ENCODE measurements around the gene PPP3R1. TPM values are rescaled to one million over a fixed set of nuclear protein-coding genes. Genes with fewer than 3 reads are reported as not detected.

The PPP3R1 gene
- total RNA-seq, 4 donors from 2014 or later, result 16.9 to 32.3 (median 29.8) TPM

DNA sequence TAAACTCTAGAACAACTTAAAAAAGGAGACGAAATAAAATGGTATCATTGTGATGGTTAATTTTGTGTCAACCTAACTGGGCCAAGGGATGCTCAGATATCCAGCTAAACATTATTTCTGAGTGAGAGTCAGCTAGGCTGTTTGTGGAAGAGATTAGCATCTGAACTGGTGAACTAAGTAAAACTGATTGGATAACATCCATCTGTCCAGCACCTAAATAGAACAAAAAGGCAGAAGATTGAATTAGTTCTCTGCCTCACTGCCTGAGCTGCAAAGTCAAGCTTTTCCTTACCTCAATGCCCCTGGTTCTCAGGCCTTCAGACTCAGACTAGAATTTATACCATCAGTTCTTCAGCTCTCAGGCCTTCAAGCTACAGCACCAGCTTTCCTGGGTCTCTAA, 30.0 kb downstream of the PPP3R1 start:
- Histone ChIP-seq H3K9me3 (no peaks in the 10 kb centered on the region), H3K27me3 (no peaks in the 10 kb centered on the region), H3K27ac (peak overlapping the region in 1 of 4 donors; percentile 5), H3K4me3 (no peak overlapping the region), H3K36me3 (no peaks in the 10 kb centered on the region), H3K4me1 (peaks cover 70 to 77% of the 10 kb centered on the region in 2 donors)
- ATAC-seq (no peak), DNase-seq (no peak)
- in situ Hi-C loops (cut with MboI; ENCODE audit: low sequenced_read_pairs in 4 of 4) (no loop called here), intact Hi-C loops (cut with DNase I; ENCODE audit: low total_unique reads) (no loop called here)
- no peak for TF ChIP-seq POLR2A (IDR thresholded peaks at IDR 0.05)
- TF ChIP-seq, protein P1, sequence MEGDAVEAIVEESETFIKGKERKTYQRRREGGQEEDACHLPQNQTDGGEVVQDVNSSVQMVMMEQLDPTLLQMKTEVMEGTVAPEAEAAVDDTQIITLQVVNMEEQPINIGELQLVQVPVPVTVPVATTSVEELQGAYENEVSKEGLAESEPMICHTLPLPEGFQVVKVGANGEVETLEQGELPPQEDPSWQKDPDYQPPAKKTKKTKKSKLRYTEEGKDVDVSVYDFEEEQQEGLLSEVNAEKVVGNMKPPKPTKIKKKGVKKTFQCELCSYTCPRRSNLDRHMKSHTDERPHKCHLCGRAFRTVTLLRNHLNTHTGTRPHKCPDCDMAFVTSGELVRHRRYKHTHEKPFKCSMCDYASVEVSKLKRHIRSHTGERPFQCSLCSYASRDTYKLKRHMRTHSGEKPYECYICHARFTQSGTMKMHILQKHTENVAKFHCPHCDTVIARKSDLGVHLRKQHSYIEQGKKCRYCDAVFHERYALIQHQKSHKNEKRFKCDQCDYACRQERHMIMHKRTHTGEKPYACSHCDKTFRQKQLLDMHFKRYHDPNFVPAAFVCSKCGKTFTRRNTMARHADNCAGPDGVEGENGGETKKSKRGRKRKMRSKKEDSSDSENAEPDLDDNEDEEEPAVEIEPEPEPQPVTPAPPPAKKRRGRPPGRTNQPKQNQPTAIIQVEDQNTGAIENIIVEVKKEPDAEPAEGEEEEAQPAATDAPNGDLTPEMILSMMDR (IDR thresholded peaks at IDR 0.05 in 4 of 5, conservative IDR thresholded peaks at IDR 0.05 in 1 of 5), result no peak

DNA sequence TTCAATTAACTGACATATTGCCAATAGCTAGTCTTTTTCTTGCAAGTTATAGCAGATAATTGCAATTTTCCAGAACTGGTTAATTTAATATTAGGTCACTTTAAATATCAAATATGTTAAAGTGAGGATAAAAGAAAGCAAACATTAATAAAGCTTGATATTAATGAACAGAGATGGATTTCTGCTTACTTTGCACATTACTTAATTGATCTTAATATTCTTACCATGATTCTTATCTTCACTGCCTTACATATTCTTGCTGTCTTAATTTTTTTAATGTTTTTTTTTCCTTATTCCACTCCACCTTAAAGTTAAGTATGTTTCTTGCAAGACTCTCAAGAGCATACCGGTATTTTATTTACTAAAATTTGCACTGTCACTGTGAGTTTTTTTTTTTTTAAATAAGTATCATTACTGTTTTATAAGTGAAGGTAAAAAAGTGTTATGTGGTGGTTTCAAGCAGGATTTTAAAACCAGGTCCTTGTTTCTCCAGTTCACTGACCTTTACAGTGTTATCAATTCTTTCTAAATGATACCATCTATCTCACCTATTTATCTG, 33.9 kb downstream of the PPP3R1 start:
- H3K27ac ChIP-seq, result peak overlapping the region in 1 of 4 donors; percentile 28
- intact Hi-C loops (cut with DNase I; ENCODE audit: low total_unique reads) (no loop called here), in situ Hi-C loops (cut with MboI; ENCODE audit: low sequenced_read_pairs in 4 of 4) (no loop called here)
- TF ChIP-seq, protein P1 (IDR thresholded peaks at IDR 0.05 in 4 of 5, conservative IDR thresholded peaks at IDR 0.05 in 1 of 5), result no peak
- no peak for ATAC-seq
- peak overlapping the region in 1 of 4 donors; percentile 5 for H3K4me3 ChIP-seq
- no peak for DNase-seq
- no peaks in the 10 kb centered on the region for H3K36me3 ChIP-seq
- no peaks in the 10 kb centered on the region for H3K9me3 ChIP-seq
- peaks cover 69 to 78% of the 10 kb centered on the region in 2 donors for H3K4me1 ChIP-seq
- no peaks in the 10 kb centered on the region for H3K27me3 ChIP-seq

DNA sequence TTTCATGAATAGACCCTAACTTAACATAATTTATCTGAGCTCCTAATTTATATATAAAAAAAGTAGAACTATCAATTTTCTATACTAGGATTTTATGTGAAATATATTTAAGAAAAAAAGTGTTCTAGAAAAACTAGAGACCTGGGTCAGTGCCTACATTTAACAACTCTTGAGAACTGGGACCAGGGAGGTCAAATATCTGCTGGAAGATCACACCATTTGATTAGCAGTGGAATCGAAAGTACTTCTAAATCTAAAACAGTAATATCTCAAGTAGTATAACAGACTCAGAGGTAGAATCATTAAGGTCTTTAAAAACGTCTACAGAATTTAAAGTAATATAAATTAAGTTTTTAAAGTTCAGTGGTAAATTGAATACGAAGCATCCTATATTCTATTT, 34.6 kb downstream of the PPP3R1 start:
- Histone ChIP-seq H3K9me3 (no peaks in the 10 kb centered on the region), H3K27ac (peak overlapping the region in 2 of 4 donors; percentile 25 to 28), H3K27me3 (no peaks in the 10 kb centered on the region), H3K4me1 (peaks cover 65 to 75% of the 10 kb centered on the region in 2 donors), H3K36me3 (no peaks in the 10 kb centered on the region), H3K4me3 (no peak overlapping the region)
- ATAC-seq, result no peak
- no peak for DNase-seq
- in situ Hi-C loops (cut with MboI; ENCODE audit: low sequenced_read_pairs in 4 of 4), result no loop called here
- TF ChIP-seq POLR2A (IDR thresholded peaks at IDR 0.05), result no peak
- TF ChIP-seq, protein P1 (IDR thresholded peaks at IDR 0.05 in 4 of 5, conservative IDR thresholded peaks at IDR 0.05 in 1 of 5), result no peak
- intact Hi-C loops (cut with DNase I; ENCODE audit: low total_unique reads), result no loop called here

DNA sequence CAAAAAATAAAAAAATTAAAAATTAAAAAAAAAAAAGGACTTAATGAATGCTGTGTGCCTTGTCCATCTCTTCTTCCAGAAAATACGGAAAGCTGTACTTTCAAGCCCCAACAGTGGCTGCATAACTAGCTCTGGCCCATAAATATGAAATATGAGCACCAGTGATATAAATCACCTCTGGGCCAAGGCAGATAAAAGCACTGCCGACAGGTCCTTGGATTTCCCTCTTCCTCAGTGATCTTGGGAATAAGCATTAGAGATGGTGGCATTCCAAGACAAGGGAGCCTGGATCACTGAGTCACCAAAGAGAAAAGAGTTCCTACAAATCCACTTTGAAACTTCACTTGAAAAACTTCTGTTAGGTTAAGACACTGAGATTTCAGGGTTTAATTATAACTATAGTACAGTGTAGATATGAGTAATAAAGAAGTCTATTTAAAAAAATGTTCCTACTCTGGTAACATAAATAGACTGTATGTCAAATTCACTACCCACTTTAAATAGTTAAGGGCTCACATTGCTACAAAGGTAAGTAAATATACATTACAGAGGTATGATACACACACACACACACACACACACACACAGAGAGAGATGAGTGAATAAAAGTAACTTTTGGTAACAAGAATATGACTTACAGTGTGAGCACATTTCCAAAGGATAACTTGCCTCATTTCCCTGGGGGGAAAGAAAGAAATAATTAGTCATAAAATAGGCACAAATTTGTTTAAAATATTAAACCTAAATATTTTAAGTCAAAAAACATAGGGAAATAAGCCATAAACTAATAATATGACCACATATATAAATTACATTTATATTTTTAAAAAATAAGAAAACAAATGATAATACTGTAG, 35.6 kb downstream of the PPP3R1 start:
- TF ChIP-seq POLR2A (IDR thresholded peaks at IDR 0.05), result no peak
- TF ChIP-seq, protein P1 (IDR thresholded peaks at IDR 0.05 in 4 of 5, conservative IDR thresholded peaks at IDR 0.05 in 1 of 5), result no peak
- in situ Hi-C loops (cut with MboI; ENCODE audit: low sequenced_read_pairs in 4 of 4) (no loop called here), intact Hi-C loops (cut with DNase I; ENCODE audit: low total_unique reads) (no loop called here)
- no peaks in the 10 kb centered on the region for H3K9me3 ChIP-seq
- no peaks in the 10 kb centered on the region for H3K36me3 ChIP-seq
- no peak for DNase-seq
- peak overlapping the region in 3 of 4 donors; percentile 15 to 42 (median 18) for H3K27ac ChIP-seq
- H3K4me1 ChIP-seq, result peaks cover 69 to 71% of the 10 kb centered on the region in 2 donors
- peak overlapping the region in 1 of 4 donors; percentile 1 for H3K4me3 ChIP-seq
- H3K27me3 ChIP-seq, result no peaks in the 10 kb centered on the region
- ATAC-seq, result peak; percentile 56 to 69
